ENCODE measurements around the gene RDH14.

RDH14 gene, protein sequence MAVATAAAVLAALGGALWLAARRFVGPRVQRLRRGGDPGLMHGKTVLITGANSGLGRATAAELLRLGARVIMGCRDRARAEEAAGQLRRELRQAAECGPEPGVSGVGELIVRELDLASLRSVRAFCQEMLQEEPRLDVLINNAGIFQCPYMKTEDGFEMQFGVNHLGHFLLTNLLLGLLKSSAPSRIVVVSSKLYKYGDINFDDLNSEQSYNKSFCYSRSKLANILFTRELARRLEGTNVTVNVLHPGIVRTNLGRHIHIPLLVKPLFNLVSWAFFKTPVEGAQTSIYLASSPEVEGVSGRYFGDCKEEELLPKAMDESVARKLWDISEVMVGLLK

DNA sequence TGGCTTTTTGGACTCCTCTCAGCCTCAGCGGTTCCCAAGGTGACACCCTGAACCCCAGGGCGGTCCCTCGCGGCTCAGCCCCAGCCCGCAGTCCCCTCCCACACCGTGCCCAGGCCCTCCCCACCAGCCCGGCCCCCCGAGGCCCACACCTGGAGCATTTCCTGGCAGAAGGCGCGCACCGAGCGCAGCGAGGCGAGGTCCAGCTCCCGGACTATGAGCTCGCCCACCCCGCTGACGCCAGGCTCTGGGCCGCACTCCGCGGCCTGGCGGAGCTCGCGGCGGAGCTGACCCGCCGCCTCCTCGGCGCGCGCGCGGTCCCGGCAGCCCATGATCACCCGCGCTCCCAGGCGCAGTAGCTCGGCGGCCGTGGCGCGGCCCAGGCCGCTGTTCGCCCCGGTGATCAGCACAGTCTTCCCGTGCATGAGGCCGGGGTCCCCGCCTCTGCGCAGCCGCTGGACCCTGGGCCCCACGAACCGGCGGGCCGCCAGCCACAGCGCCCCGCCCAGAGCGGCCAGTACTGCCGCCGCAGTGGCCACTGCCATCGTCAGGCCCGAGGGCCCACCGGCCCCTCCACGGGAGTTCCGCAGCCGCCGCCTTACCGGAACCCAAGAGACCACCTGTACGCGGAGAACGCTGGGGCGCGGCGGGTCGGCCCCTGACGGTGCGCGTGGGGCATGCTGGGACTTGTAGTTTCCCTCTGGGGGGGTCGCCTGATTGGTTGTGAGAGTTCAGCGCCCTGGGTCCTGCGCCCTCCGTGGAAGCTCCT, at the start of gene RDH14:
RDH14 (minus strand) TSS at position 623 of the 766 bp plus-strand sequence; CDS start at position 542, 81 bp downstream.
- peak; percentile 90 to 92 for DNase-seq

DNA sequence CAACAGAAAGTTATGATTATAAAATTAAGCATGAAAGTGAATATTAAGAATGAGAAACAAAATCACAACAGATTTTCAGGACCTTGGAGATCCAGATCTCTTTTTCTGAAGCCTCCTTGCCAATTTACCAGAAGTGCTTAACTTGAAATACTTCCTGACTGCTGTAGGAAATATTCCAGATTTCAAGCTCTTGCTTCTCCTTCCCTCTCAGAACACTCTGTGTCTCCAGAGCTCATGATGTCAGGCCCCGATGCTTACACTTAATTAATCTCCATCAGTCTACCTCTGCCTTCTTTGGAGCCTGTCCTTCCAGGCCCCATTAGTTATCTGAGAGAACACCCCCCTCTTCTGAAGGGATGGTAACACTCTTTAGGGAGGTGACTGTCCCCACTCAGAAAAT, 49.6 kb upstream of the RDH14 start:
- DNase-seq = no peak

- no peak for DNase-seq
Measured at GRCh38 chr2:18605115-18605514, 44.7 kb upstream of the RDH14 start.

DNA sequence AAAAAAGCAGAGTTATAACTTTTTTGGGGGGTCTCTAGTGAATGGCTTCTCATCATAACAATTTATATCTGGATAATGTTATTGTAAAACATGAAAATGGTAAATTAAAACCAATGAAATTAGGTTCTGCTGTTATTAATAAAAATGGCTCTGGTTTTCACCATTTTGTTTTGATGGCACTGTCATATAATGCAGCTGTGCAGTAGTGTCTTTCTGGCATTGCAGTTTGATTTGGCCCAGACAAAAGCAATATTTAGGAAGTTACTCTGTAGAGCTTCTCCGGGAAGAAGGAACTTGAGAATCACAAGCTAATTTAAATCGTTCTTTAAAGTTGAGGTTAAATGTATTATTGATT, 44.1 kb upstream of the RDH14 start:
- no peak for DNase-seq

- DNase-seq = no peak
Measured at GRCh38 chr2:18603854-18604530, 43.5 kb upstream of the RDH14 start.

GRCh38 chr2:18602298-18602697, 41.8 kb upstream of the RDH14 start:
- no peak for DNase-seq

DNA sequence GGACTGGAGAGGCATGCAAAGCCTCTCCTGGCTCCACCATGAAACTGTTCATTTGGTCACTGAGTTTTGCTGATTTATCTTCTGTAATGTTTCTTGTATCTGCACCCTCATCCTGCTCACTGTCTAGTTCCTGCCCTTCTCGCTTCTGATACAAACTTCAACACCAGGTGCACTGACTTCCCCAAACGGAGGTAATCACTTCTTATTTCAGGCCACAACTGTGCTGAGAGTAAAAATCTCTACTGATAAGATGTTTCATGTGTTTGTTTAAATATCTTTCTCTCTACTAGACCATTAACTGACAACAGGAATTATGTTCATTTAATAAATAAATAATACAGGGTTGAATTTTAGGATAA, 39.8 kb upstream of the RDH14 start:
- no peak for DNase-seq

DNA sequence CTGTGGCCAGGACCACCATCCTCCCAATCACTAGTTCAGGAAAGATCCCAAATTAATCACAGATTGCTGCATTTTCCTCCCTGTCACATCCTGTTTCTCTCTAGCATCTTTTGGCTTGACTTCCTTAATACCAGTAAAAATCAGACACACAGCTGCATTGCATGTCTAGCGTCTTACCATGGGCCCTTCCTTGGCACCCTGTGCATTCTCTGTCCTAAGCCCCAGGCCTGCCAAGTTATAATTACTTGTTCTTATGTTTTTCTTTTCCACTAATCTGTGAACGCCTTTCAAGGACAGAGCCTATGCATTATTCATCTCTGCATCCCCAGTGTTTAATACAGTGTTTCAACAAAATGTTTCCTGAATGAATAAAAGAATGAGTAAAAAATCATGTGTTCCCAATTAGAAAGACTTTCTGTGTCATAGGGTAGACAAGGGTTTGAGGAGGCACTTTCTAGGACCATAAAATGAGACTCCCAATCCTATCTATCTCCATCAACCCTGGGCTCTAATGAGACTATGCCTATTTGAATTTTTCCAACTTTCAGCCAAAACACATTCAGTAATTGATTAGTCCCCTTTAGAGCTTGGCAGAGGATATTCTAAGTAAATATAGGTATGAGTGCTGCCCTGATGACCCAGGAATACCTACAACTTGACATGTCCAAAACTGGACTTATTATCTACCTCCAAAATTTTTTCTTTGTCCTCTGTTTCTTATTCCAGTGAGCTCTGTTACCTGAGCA, 39.2 kb upstream of the RDH14 start:
- no peak for DNase-seq

DNA sequence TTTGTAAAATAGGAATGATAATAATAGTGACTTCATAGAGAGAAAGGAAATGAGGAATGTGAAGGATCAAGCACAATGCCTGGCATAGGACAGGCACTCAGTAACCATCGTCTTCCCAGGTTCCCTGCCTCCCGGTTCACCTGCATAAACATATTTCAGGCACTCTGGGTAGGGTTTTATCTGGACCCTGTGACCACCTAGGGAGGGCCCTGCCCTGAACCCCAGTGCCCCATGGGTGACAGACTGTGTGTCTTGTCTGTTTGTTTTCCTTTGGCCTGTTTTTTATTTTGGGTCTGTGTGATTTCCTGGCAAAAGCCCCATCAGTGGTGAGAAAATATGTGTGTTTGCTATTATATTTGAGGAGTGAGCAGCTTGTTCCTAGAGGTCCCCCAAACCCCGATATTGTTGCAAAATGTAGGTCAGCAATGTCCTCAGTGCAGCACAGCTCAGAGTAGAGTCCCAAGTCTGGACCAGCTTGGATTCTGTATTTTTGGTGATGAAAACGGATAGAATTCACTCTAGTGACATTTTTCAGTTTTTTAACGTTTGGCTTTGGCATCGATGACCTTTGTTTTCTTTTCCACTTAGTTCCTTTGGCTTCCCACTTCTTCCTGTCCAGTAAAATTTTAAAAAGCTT, 38.5 kb upstream of the RDH14 start:
- no peak for DNase-seq

DNA sequence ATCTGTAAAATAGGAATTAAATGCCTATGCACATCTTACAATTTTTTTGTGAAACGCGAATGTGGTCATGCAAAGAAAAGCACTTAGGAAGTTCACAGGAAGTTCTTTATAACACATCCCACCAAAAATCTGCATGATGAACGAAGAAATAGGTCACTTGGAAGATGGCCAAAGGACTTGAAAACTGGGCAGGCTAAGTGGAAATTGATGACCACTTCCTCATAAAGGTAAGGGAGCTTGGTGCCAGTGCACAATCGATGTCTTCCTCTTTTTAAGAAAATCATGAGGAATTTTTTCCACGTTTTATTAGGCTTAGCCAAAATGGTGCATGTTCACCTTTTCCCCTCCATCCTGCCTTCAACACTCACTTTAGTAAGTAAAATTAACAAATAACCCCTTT, 37.2 kb upstream of the RDH14 start:
- no peak for DNase-seq

DNA sequence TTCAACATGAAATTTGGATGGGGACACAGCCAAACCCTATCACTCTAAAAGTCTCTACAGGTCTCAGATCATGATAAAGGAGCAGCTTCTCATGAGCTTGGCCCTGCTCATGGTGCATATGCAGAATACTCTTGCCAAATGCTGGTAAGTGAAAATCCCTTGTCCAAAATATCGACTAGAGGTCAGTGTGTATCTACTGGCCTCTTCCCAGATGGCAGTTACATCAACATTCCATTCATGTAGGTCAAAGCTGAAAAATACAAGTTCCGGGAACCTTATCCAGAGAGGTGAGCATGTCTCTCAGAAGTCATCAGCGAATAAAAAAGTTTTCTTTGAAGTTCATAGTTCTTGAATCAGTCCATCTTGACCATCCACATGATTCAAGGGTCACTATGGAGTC, 36.5 kb upstream of the RDH14 start:
- no peak for DNase-seq

GRCh38 chr2:18593496-18593895, 33.0 kb upstream of the RDH14 start:
- no peak for DNase-seq

- DNase-seq = no peak
Measured at GRCh38 chr2:18592372-18592771, 31.9 kb upstream of the RDH14 start.

DNA sequence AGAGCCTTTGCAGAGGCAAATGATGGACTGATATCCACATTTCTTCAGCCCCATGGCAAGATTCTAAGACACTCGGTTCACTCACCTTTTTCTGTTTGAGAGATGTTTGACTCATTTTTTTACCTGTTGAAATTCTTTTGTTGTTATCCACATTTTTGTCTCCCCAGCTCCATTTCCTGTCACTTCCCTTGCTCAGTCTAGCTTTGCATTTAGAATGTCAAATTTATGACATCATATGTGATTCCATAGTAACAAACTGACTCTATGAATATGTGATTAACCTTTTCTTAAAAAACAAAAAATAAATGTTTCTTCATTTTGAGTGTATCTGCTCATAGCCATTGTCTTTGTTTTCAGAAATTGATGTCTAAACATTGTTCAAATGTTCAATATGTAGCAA, 28.9 kb upstream of the RDH14 start, which contains the start of gene NT5C1B:
NT5C1B (minus strand) TSS at position 216 of the 400 bp plus-strand sequence; CDS start at position 115, 101 bp downstream.
- no peak for DNase-seq

DNA sequence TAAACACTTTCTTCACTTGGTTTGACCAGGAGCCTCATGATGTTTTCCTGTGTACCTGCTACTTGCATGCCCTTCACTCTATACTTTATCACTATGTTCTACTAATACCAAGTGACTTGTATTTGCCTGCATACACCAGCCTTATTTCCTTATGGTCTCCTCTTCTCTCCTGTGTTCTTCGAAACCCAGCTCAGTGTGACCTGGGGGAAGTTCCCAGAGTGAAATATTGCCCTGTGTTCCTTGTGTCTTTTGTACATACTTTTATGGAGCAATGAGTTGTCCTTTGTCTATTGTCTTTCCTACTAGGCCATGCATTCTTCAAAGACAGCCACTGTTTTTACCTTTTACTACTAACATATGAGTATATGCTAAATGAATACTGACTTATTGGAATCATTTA, 28.3 kb upstream of the RDH14 start:
- no peak for DNase-seq

DNA sequence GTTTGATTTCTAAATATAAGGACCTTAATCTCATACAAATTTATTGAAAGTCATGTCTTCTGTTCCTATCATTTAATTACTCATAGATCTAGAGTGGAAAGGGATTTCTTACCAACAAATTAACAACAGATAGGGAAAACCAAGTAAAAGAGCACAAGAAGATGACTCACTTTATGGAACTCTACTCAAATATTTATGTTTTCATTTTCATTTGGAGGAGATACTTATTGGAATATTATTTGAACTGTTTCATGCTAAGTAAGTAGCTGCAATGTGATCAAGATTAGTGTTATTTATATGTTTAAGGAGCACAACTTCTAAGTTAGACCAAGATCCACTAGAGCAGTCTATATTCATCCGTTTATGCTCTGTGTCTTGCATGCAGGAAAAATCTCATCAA, 27.6 kb upstream of the RDH14 start:
- DNase-seq = no peak

DNA sequence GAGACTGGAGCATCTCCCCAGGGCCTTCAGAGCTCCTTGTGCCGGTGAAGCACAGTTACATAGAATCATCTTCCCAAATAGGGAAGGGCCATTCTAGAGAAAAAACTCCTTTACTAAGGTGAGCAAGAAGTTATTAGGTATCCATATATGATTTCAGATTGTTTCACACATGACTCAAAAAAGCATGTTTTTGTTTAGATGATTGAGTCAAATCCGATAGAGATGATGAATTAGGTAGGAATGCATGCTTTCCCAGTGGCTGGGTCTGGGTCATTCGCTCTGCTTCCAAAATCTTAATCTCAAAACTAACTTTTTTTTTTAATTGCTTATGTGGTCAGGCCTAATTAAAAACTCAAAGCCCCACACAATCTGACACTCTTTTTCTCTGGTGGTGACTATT, 25.1 kb upstream of the RDH14 start:
- DNase-seq = no peak

DNA sequence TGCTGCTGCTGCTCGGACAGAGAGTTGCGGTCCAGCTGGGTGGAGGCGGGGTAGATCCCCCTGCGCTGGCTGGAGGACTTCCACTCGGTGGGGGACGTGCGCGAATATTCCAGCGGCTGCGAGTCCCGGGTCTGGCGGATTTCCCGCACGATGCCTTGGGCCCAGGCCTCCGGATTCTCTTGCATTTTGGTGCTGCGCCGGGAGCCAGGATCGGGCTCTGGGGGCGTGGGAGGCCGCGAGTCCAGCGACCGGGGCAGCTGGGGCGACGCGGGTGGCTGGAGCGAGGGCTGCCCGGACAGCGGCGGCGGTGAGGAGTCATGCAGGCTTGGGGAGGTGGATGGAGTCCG, 24.1 kb upstream of the RDH14 start:
- DNase-seq = no peak

- no peak for DNase-seq
Measured at GRCh38 chr2:18583905-18584607, 23.6 kb upstream of the RDH14 start.

DNA sequence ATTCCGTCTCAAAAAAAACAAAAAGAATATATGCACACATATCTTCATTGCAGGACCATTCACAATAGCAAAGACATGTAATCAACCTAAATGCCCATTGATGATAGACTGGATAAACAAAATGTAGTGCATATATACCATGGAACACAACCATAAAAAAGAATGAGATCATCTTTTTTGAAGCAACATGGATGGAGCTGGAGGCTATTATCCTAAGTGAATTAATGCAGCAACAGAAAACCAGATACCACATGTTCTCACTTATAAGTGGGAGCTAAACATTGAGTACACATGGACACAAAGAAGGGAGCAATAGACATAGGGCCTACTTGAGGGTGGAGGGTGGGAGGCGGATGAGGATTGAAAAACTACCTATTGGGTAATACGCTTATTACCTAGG, 20.2 kb upstream of the RDH14 start:
- no peak for DNase-seq

GRCh38 chr2:18578033-18578432, 17.6 kb upstream of the RDH14 start:
- DNase-seq = no peak

- DNase-seq = no peak
Measured at GRCh38 chr2:18566145-18566769, 5.8 kb upstream of the RDH14 start.

All from activated CD4-positive, alpha-beta T cell treated with anti-CD3 and anti-CD28 coated beads, Interleukin-2, amount 50 U/mL, for 4 hours (primary cell).